Cardiac fibroblast (primary cell): ENCODE measurements around the gene SLITRK6.
"Not testable (repeated sequence)": the region's sequence is repeated elsewhere in the genome, so short reads cannot be mapped to it uniquely, and the experiment has no call there.

Experiments
- DNase-seq, 2 donors: peaks; one replicate each; pipeline versions ENCODE4 v3.0.0 to v3.0.0-alpha.2; 2010; ENCODE audit warnings: low read depth in 2 of 2
- H3K4me3 ChIP-seq, 2 donors: replicated peaks in 1 of 2; 1 replicate in 1 of 2; 2 replicates in 1 of 2; pipeline ENCODE4 v1.5.1; 2011; ENCODE audit warnings: low read depth in 2 of 2, low read length in 2 of 2, mild to moderate bottlenecking in 2 of 2, moderate library complexity in 1 of 2
- CTCF ChIP-seq: IDR thresholded peaks from one replicate; pipeline ENCODE4 v1.5.1; 2011; ENCODE audit warnings: low read depth, mild to moderate bottlenecking, low read length, inconsistent platforms

SLITRK6 gene

GRCh38 chr13:85797311-85797710 lies 1.9 kb downstream of the SLITRK6 start:
- no peak overlapping the region for H3K4me3 ChIP-seq
- TF ChIP-seq CTCF = no peak
- DNase-seq = no peak

- TF ChIP-seq CTCF = no peak
- no peak for DNase-seq
- no peak overlapping the region for H3K4me3 ChIP-seq
Measured at GRCh38 chr13:85785205-85785604, 14.0 kb downstream of the SLITRK6 start.

- TF ChIP-seq CTCF = no peak
- no peak overlapping the region for H3K4me3 ChIP-seq
- DNase-seq = peak; percentile 6 to 8
Measured at GRCh38 chr13:85772367-85772766, 26.9 kb downstream of the SLITRK6 start.

GRCh38 chr13:85771856-85772255 lies 27.4 kb downstream of the SLITRK6 start:
- no peak for TF ChIP-seq CTCF
- no peak for DNase-seq
- H3K4me3 ChIP-seq = no peak overlapping the region

GRCh38 chr13:85768946-85769345 lies 30.3 kb downstream of the SLITRK6 start:
- no peak for TF ChIP-seq CTCF
- no peak for DNase-seq
- no peak overlapping the region for H3K4me3 ChIP-seq

GRCh38 chr13:85755123-85755522 lies 44.1 kb downstream of the SLITRK6 start:
- no peak for TF ChIP-seq CTCF
- DNase-seq = no peak
- no peak overlapping the region for H3K4me3 ChIP-seq

GRCh38 chr13:85743201-85743770 lies 55.9 kb downstream of the SLITRK6 start:
- H3K4me3 ChIP-seq, DNase-seq: not testable (repeated sequence)
